ENCODE data around the gene DENND4B.
A peak's percentile ranks its signal among the peaks of the same experiment; 100 is the strongest.
"Not testable (repeated sequence)": the region's sequence is repeated elsewhere in the genome, so short reads cannot be mapped to it uniquely, and the experiment has no call there.

DENND4B gene

DNA sequence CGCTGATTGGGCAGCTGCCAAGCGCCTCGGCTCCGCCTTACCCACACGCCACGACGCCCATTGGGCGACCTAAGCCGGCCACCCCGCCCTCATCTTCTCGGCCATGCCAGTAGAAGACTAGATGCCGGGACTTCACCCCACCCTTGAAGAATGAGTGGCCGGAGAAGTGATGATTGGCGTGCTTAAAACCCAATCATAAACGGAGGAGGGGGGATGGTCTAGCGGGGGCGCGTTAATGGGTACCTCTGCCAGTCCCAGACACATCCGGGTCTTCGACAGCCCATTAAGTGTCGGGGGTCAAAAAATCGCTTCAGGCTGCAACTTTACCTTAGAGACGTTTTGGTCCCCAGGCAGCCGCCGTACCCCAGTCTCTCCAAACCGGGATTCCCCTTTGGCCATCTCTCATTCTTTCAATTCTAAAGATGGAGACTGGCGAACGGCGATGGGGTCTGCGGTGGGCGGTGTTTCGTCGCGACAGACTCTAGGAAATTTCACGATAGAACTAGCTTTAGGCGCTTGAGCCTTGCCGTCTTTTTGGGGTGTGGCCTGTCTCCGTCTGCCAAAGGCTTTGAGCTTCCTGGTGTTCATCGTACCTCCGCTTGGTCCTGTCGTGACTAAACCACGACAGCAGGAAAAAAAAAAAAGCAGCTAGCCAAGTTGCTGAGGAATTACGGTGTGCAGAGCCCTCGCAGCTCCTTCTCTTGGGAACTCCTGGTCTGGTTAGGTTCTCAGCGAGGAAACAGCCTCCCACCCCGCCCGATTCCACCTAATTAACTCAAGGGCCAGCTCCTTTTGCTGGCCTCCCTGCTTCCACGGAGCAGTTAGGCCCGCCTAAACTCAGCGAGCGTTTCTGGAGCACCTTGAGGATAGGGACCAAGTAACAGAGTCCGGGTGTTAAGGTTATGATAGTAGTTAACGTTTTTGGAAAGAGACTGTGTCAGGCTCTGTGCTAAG is 23.3 kb downstream of the DENND4B start, which contains the start of gene GATAD2B:
TSS of gene GATAD2B (minus strand) at position 1 of the 954 bp plus-strand sequence. CDS start 94,625 bp downstream, outside the sequence.
- DNase-seq, result peak; percentile 99

GRCh38 chr1:153922076-153922971 is 24.2 kb downstream of the DENND4B start:
- DNase-seq, result peak; percentile 83

- peak; percentile 26 for DNase-seq
Observed at GRCh38 chr1:153921803-153922075, 24.8 kb downstream of the DENND4B start.

DNA sequence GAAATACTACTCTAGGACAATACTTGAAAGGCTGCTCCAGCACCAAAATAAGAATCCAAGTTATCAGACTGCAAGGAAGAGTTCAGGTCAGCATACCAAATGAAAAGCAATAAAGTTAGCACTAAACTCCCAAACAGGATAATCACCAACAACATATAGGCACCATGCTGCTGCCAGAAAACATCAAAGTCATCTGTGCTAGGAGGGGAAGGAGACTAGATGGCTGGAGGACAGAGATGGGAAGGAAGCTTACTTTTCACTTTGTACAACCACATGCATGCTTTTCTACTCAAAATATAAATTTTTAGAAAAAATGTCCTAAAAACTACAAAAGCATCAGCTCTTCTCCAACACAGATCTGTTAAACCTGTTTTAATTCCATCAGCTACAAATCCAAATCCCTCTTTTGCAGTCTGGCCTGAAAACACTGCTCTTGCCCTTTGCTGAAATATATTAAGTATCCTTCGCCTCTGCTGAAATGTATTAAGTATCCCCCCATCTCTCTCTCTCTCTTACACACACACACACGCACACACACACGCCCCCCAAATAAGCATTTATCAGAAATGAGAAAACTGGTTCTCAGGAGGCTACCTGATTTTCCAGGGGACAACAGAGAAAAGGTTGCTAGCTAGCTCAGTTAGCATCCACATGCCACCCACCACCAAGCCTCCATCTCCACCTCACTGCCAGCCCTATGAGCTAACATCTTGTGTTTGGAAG is 25.3 kb downstream of the DENND4B start:
- DNase-seq, result no peak

- DNase-seq, result peak; percentile 7
Observed at GRCh38 chr1:153919876-153920852, 26.4 kb downstream of the DENND4B start.

DNA sequence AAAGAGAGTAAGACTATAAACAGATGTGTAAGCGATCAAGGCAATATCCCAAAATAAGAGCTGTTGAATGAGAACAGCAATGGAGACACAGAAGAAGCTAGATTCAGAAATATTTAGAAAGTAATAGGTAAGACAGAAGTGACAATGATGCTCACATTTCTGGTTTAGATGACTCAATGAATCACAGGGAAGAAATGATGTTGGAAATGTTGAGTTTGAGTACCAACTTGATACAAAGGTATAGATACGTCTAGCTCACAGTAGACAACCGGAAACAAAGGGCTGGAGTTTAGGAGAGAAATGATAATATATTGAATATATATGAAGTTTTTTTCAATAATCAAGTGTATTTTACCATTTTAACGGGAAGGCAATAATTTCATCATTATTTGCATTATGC is 30.2 kb downstream of the DENND4B start:
- no peak for DNase-seq

DNA sequence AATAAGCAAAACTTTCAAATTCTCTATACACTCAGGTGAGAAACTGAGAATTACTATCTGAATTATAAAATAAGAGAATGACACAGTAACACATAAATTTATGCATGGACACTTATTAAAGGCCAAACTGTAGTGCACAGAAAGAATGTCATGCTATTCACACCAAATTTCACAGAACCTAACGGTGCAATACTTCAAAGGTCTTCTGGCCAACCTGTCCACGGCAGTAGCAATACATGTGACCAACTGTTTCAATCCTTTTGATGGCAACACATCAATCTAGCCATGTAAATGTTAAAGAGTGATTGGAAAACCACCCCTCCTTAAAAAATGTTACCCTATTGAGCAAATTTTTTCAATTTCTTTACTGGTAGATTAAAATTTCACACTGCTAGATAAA is 34.2 kb downstream of the DENND4B start:
- DNase-seq, result no peak

DNA sequence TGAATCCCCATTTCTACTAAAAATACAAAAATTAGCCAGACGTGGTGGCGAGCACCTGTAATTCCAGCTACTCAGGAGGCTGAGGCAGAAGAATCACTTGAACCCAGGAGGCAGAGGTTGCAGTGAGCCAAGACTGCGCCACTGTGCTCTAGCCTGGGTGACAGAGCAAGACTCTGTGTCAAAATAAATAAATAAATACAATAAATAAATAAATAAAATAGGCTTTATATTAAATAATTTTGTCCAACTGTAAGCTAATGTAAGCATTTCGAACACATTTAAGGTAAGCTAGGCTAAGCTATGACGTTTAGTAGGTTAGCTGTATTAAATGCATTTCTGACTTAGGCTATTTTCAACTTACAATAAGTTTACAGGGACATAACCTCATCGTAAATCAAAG is 36.0 kb downstream of the DENND4B start:
- DNase-seq, result not testable (repeated sequence)

GRCh38 chr1:153908071-153908470 is 38.4 kb downstream of the DENND4B start:
- no peak for DNase-seq

DNA sequence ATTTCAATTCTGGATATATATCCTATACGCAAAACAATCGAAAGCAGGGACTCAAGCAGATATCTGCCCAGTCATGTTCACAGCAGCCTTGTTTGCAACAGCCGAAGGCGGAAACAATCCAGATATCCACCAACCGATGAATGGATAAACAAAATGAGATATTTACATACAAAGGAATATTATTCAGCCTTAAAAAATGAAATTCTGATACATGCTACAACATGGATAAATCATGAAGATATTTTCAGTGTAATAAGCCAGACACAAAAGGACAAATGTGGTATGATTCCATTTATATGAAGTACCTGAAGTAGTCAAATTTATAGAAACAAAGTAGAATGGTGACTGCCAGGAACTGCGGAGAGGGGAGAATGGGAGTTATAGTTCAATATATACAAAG is 39.4 kb downstream of the DENND4B start:
- no peak for DNase-seq

DNA sequence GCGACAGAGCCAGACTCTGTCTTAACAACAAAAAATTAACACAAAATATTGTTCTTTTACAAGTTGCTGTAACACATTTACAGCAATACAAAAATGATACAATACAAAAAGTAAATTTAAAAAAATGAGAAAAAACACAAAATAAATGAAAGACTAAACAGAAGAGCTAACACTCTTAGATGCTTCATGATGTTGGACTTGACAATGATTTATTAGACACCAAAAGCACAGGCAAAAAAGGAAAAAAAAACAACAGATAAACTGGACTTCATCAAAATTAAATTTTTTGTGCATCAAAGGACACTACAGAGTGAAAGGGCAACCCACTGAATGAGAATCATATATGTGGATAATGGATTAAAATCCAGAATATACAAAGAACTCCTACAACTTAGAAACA is 40.1 kb downstream of the DENND4B start:
- no peak for DNase-seq

DNA sequence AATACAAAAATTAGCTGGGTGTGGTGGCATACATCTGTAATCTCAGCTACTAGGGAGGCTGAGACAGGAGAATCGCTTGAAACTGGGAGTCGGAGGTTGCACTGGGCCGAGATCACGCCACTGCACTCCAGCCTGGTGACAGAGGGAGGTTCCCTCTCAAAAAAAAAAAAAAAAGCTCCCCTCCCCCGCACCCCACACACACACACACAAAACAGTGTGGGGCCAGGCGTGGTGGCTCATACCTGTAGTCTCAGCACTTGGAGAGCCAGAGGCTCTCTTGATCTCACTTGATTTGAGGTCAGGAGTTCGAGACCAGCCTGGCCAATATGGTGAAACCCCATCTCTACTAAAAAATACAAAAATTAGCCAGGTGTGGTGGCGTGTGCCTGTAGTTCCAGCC is 40.6 kb downstream of the DENND4B start:
- not testable (repeated sequence) for DNase-seq

GRCh38 chr1:153903841-153904455 is 42.6 kb downstream of the DENND4B start:
- no peak for DNase-seq

GRCh38 chr1:153899509-153899908 is 47.0 kb downstream of the DENND4B start:
- DNase-seq, result no peak

- not testable (repeated sequence) for DNase-seq
Observed at GRCh38 chr1:153895866-153896265, 50.7 kb downstream of the DENND4B start.

DNA sequence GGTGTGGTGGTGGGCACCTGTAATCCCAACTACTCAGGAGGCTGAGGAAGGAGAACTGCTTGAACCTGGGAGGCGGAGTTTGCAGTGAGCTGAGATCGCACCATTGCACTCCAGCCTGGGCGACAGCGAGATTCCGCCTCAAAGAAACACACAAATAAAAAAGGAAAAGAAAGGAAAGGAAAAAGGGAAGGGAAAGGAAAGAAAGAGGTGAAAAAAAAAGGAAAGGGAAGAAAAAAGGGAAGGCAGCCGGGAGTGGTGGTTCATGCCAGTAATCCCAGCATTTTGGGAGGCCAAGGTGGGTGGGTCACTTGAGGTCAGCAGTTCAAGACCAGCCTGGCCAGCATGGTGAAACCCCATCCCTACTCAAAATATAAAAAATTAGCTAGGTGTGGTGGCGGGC is 55.5 kb downstream of the DENND4B start:
- not testable (repeated sequence) for DNase-seq

- no peak for DNase-seq
Observed at GRCh38 chr1:153888533-153888932, 58.0 kb downstream of the DENND4B start.

DNA sequence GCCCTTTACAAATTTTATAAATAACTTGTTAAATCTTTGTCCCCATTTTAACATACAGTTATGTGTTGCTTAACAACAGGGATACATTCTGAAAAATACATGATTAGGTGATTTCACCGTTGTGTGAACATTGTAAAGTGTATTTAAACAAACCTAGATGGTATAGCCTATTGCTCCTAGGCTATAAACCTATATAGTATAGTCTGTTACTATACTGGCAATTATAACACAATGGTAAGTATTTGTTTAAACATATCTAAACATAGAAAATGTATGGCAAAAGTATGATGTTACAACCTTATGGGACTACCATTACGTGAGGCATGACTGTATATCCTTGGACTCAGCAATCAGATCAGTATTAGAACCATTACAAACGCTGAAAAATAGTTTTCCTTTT is 60.4 kb downstream of the DENND4B start:
- DNase-seq, result no peak

- no peak for DNase-seq
Observed at GRCh38 chr1:153883223-153883622, 63.3 kb downstream of the DENND4B start.

- no peak for DNase-seq
Observed at GRCh38 chr1:153882296-153882912, 64.1 kb downstream of the DENND4B start.

GRCh38 chr1:153881751-153882150 is 64.8 kb downstream of the DENND4B start:
- DNase-seq, result peak; percentile 88

Measured in NCI-H2171 treated with DMSO at 0.1 percent for 48 hours (cell line).